HG03439 (cell line): Measurements from ENCODE around the gene SARDH.

Experiments used
- ATAC-seq: cut with Tn5 transposase; IDR thresholded peaks from one replicate; pipeline ENCODE4 v1.9.1; 2021; ENCODE audit warnings: mild to moderate bottlenecking, moderate library complexity; ENCODE audit not compliant: unreplicated experiment

SARDH gene

DNA sequence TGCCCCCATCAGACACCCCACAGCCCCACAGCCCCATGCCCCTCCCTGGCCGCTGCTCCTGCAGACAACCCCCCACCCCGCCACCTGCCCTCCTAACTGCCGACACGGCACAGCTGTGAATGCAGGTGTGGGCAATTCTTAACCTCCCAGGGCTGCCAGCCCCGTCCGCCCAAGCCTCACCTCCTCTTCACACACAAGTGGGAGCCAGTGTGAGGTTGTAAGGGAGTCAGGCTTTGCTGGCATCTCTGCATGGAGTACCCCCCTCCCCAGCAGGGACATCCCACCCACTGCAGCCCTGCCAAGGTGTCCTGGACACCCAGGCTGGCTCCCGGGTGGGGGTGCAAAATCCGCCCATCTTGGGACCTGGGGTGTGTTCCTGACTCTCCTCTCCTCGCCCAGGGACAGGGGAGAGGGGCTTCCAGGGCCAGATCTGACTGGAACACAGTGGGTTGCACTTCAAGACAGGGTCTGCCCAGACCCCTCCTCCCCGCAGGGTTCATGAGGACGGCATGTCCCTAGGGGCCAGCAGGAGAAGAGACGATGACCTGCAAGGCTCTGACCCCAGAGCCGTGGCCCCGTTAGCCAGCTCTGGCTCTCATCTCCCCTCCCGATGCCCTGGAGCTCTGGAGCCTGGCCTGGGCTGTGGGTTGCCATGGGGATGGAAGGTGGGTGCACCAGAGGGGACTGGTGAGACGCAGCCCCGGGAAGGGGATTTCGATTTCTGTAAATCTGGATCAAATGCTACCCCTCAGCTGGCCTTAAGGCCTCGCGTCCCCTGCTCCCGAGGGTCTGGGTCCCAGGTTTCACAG is 34.4 kb downstream of the SARDH start:
- ATAC-seq: no peak

DNA sequence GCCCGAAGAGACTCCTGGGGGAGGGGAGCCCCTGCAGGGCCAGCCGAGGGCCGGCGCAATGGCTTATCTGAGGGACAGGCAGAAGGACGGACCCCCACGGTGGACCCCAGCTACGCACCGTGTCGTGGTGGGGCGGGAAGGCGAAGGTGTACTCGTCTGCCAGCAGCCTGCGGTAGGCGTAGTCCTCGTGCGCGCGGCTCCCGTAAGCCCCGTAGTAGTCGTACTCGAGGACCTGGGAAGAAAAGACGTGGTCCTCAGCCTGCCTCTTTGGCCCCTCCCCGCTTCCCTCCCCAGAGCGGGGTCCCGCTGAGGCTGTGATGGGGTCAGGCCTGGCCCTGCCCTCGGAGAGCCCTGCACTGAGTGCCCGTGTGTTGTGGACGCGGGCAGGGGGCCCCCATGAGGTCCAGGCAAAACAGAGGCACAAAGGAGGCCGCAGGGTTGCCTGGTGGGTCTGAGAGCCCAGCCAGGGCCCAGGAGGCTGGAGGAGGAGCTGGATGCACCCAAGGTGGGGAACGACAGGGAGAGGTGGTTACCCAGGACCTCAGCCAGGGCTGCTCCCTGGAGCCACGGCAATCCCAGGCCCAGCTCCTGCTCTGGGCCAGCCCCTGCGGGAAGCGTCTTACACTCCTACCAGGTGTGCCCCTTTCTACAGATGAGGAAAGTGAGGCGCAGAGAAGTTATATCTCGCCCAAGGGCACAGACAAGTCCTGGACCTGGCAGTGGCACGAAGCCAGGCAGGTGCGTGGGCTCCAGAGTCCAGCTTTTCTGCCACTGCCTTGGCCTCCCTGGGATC is 35.2 kb downstream of the SARDH start:
- no peak for ATAC-seq

GRCh38 chr9:133701981-133702797 is 36.0 kb downstream of the SARDH start:
- no peak for ATAC-seq

- no peak for ATAC-seq
Observed at GRCh38 chr9:133701321-133701980, 36.7 kb downstream of the SARDH start.

GRCh38 chr9:133700819-133701320 is 37.3 kb downstream of the SARDH start:
- ATAC-seq: no peak

- no peak for ATAC-seq
Observed at GRCh38 chr9:133699546-133699945, 38.6 kb downstream of the SARDH start.

- no peak for ATAC-seq
Observed at GRCh38 chr9:133696071-133696472, 42.1 kb downstream of the SARDH start.

DNA sequence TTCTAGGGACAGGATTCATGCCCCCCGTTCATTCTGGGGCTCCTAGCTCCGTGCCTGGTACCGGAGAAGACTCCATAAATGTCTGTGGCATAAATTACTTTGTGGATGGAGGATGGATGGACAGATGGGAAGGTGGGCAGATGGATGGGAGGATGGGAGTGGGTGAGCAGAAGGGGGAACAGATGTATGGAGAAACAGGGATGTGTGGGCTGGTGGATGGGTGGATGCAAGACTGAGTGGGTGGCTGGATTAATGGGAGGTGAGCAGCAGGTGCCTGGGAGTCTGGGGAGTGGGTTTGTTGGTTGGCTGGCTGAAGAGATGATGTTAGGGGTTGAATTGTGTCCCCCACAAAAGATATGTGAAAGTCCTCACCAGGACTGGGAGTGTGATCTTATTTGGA is 43.5 kb downstream of the SARDH start:
- ATAC-seq: no peak

GRCh38 chr9:133693703-133694529 is 44.2 kb downstream of the SARDH start:
- ATAC-seq: no peak

DNA sequence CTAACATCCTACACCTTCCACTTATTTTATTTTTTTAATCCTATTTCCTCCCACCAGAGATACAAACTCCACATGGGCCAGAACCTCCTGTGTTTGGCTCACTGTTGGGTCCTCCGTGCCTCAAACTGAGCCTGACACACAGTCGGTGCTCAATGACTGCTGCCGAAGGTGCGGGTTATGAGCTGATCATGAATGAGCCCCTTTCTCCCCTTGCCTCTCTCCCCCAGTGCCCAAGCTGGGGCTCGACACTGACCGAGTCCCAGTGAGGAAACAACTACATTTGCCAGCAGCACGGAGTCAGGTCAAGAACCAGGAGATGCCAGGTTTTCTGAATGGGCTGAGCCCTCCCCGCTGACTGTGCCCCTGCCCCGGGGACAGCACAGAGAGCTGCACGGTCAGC is 45.0 kb downstream of the SARDH start:
- ATAC-seq: no peak

GRCh38 chr9:133692364-133692985 is 45.7 kb downstream of the SARDH start:
- no peak for ATAC-seq

DNA sequence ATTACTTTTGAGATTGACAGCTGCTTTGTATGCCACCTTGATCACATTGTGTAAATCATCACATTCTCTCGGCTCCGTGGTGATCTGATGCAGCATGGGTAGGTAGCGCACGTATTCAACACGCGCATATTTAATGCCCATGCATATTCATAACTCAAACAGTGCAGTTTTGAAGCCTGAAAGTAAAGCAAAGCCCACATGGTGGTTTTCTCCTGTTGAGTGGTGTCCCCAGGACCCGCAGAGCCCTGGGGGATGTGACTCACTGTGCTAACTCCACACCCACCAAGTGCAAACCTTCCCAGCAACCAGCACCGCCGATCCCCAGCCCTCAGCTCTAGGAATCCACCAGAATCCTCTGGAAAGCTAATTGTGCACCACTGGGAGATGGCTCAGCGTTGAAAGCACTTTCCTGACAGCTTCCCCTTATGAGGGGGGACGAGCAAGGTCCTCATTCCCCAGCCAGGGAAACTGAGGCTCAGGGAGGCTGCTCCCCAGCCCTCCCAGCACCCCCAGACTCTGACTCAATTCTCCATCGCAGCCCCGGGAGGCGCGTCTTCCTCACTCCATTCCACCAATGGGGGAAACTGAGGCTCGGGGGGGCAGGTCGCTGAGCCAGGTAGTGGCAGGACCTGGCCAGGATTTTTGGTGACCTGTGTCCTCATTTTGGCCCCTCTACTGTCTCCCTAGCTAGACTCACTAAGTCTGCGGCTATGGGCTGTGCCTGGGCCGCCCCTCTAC is 46.4 kb downstream of the SARDH start:
- no peak for ATAC-seq

DNA sequence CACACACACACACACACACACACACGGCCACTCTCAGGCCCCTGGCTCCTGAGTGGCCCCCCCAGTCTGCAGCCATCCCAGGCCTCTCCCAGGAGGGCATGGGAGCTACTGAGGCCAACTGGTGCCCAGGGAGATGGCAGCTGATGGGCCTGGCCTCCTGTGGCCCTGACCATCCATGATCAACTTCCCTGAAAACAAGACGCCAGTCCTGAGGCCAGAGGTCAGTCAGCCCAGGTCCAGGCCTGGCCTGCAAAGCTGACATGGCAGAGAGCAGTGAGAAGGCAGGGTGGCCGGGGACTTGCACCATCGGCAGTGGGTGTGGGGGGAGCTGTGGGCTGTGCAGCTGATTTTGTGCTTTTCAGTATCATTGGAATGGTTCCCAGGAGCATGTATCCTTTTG is 47.0 kb downstream of the SARDH start:
- ATAC-seq: no peak

DNA sequence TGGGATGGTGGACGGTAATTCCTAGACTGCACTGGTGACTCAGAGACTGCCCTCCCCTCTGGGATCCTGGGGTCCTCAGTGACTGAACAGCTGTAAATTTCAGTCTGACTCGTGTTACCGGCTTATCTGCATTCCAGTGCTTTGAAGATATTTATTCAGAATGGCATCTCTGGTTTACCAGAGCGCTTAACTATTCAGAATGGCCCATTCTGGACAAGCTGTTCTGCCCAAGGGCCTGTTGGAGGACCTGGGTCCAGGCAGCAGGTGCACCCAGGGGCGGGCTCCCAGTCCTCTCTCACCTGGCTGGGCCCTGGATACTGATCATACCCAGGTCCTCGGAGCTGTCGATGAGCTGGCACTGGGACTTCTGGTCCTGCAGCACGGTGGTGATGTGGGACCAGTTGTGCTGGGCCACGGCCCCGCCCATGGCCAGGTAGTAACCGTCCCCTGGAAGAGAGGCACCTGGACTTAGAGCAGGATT is 48.0 kb downstream of the SARDH start:
- ATAC-seq: no peak

DNA sequence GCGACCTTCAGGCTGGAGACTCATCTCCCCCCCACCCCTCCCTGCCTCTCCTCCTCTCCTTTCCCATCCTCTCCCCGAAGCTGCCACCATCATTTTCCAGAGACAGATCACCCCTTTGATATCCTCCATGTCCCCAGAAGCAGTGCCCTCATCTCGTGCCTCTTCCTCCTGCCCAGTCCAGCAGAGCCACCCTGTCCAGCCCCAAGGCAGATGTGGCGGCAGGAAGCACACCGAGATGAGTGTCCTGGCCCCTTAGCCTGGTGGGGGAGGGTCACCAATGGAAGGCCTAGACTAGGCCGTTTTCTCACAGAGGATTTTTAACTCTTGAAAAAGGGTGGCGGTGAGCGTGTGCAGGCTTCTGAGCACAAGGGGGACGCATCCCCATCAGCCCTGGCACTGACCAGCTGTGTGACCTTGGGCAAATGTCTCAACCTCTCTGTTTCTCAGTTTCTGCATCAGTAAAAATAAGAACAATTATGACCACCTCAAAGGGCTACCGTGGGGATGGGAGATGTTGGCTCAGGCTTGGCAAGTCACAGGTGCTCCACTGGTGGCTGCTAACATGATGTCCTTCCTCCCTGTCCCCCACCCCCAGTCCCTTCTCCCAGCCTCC is 48.9 kb downstream of the SARDH start:
- no peak for ATAC-seq

DNA sequence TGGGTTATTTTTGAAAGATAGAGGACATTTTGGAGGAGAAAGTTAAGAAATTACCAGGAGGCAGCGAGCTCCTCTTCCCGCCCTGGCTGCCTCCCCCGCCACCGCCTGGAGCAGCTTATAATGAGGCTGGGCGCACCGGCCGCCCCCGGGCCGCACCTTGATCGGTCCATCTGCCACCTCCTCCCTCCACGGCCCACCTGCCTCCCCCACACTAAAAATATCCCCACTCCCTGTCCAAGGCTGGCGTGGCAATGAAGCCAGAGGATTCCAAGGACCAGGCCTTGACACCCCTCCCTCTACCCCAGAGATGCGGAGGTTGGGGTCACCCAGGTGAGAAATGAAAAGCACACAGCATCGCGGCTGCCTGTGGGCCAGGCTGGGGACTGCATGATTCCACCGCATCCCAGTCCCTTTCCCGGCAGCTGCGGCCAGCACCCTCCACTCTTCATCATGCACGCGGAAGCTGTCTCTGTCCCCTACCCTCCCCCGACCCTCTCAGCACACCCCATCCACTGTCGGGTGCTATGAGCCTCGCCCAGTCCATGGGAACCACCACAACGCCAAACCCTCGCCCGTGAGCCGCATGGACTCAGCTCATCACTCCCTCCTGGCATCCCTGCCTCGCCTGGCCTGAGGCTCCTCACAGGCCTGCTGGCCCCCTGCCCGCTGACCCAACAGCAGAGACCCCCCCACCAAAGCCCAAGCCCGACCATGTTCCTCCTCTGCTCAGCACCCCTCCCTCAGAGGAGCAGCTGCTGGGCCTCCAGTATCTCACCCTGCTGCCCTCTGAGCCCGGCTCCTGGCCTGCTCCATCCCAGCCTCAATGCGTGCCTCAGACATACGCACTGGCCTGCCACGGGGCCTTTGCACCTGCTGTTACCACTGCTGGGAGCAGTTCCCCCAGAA is 50.0 kb downstream of the SARDH start:
- no peak for ATAC-seq
